Stimulated activated CD4-positive, alpha-beta T cell treated with anti-CD3 and anti-CD28 coated beads, TNF-alpha, amount 100 ng/mL, for 4 hours (primary cell): ENCODE measurements around the gene FIBIN.
"Not testable (repeated sequence)": the region's sequence is repeated elsewhere in the genome, so short reads cannot be mapped to it uniquely, and the experiment has no call there.

Experiments used
- DNase-seq, 3 experiments: peaks; one replicate each; pipeline ENCODE4 v3.0.0-alpha.2; 2020; ENCODE audit warnings: low read depth in 3 of 3

The FIBIN gene

GRCh38 chr11:26977209-26977608, 16.7 kb upstream of the FIBIN start:
- not testable (repeated sequence) for DNase-seq

- no peak for DNase-seq
These were observed 10.3 kb upstream of the FIBIN start for GRCh38 chr11:26983645-26984044.

- DNase-seq = no peak
These were observed 8.4 kb upstream of the FIBIN start for GRCh38 chr11:26985470-26985869.

GRCh38 chr11:26985943-26986342, 8.0 kb upstream of the FIBIN start:
- DNase-seq = no peak

GRCh38 chr11:26987272-26987671, 6.6 kb upstream of the FIBIN start:
- DNase-seq = no peak

GRCh38 chr11:26987731-26988130, 6.2 kb upstream of the FIBIN start:
- no peak for DNase-seq

GRCh38 chr11:26992031-26992541, 1.8 kb upstream of the FIBIN start:
- no peak for DNase-seq

- no peak for DNase-seq
These were observed 751 bp downstream of the FIBIN start for GRCh38 chr11:26994631-26995095.

GRCh38 chr11:26995701-26996460, 2.0 kb downstream of the FIBIN start:
- DNase-seq = no peak

GRCh38 chr11:26997378-26997777, 3.5 kb downstream of the FIBIN start:
- DNase-seq = no peak

- not testable (repeated sequence) for DNase-seq
These were observed 7.3 kb downstream of the FIBIN start for GRCh38 chr11:27001136-27001730.

GRCh38 chr11:27002431-27002830, 8.5 kb downstream of the FIBIN start:
- DNase-seq = no peak

GRCh38 chr11:27002838-27003237, 8.9 kb downstream of the FIBIN start:
- DNase-seq = no peak

- DNase-seq = no peak
These were observed 10.2 kb downstream of the FIBIN start for GRCh38 chr11:27004103-27004502.

GRCh38 chr11:27008811-27009535, 15.1 kb downstream of the FIBIN start:
- DNase-seq = no peak

GRCh38 chr11:27011560-27012233, 17.8 kb downstream of the FIBIN start:
- DNase-seq = no peak

- DNase-seq = no peak
These were observed 18.5 kb downstream of the FIBIN start for GRCh38 chr11:27012234-27012921.

GRCh38 chr11:27013781-27014361, 20.0 kb downstream of the FIBIN start:
- no peak for DNase-seq

GRCh38 chr11:27018902-27019529, 25.1 kb downstream of the FIBIN start:
- DNase-seq = no peak

- no peak for DNase-seq
These were observed 26.8 kb downstream of the FIBIN start for GRCh38 chr11:27020751-27021150.
